Measurements from ENCODE around the gene ASS1.

ASS1 gene

GRCh38 chr9:130409246-130409645 lies 35.5 kb upstream of the ASS1 start:
- H3K4me3 Mint-ChIP-seq: no peak overlapping the region
- H3K27ac Mint-ChIP-seq: no peak overlapping the region
- no peaks in the 10 kb centered on the region for H3K36me3 Mint-ChIP-seq (ENCODE audit: low read depth)
- H3K27me3 Mint-ChIP-seq: peaks cover 6% of the 10 kb centered on the region
- intact Hi-C loops (cut with micrococcal nuclease): no loop called here
- H3K4me1 Mint-ChIP-seq (ENCODE audit: low read depth): no peaks in the 10 kb centered on the region
- no peaks in the 10 kb centered on the region for H3K9me3 Mint-ChIP-seq

- H3K9me3 Mint-ChIP-seq: no peaks in the 10 kb centered on the region
- H3K27ac Mint-ChIP-seq: no peak overlapping the region
- H3K4me1 Mint-ChIP-seq (ENCODE audit: low read depth): peaks cover 5% of the 10 kb centered on the region
- H3K27me3 Mint-ChIP-seq: peaks cover 8% of the 10 kb centered on the region
- no peaks in the 10 kb centered on the region for H3K36me3 Mint-ChIP-seq (ENCODE audit: low read depth)
- intact Hi-C loops (cut with micrococcal nuclease): no loop called here
- H3K4me3 Mint-ChIP-seq: no peak overlapping the region
Observed at GRCh38 chr9:130410443-130410842, 34.3 kb upstream of the ASS1 start.

- Mint-ChIP-seq H3K4me1 (ENCODE audit: low read depth) (peaks cover 5% of the 10 kb centered on the region), H3K4me3 (no peak overlapping the region), H3K27me3 (peaks cover 8% of the 10 kb centered on the region), H3K27ac (no peak overlapping the region), H3K9me3 (no peaks in the 10 kb centered on the region), H3K36me3 (ENCODE audit: low read depth) (no peaks in the 10 kb centered on the region)
- intact Hi-C loops (cut with micrococcal nuclease): no loop called here
Observed at GRCh38 chr9:130411566-130411915, 33.2 kb upstream of the ASS1 start.

- peaks cover 5% of the 10 kb centered on the region for H3K4me1 Mint-ChIP-seq (ENCODE audit: low read depth)
- intact Hi-C loops (cut with micrococcal nuclease): no loop called here
- H3K27ac Mint-ChIP-seq: no peak overlapping the region
- H3K4me3 Mint-ChIP-seq: no peak overlapping the region
- no peaks in the 10 kb centered on the region for H3K36me3 Mint-ChIP-seq (ENCODE audit: low read depth)
- H3K9me3 Mint-ChIP-seq: no peaks in the 10 kb centered on the region
- H3K27me3 Mint-ChIP-seq: peaks cover 8% of the 10 kb centered on the region
Observed at GRCh38 chr9:130414081-130414731, 30.6 kb upstream of the ASS1 start.

GRCh38 chr9:130414910-130415746 lies 29.6 kb upstream of the ASS1 start:
- Mint-ChIP-seq H3K4me1 (ENCODE audit: low read depth) (peaks cover 5% of the 10 kb centered on the region), H3K27me3 (peaks cover 8% of the 10 kb centered on the region), H3K9me3 (no peaks in the 10 kb centered on the region), H3K36me3 (ENCODE audit: low read depth) (no peaks in the 10 kb centered on the region), H3K27ac (no peak overlapping the region), H3K4me3 (no peak overlapping the region)
- intact Hi-C loops (cut with micrococcal nuclease): no loop called here

GRCh38 chr9:130417602-130418001 lies 27.2 kb upstream of the ASS1 start:
- H3K4me3 Mint-ChIP-seq: no peak overlapping the region
- no peak overlapping the region for H3K27ac Mint-ChIP-seq
- H3K27me3 Mint-ChIP-seq: peaks cover 11% of the 10 kb centered on the region
- intact Hi-C loops (cut with micrococcal nuclease): no loop called here
- H3K4me1 Mint-ChIP-seq (ENCODE audit: low read depth): peaks cover 5% of the 10 kb centered on the region
- H3K9me3 Mint-ChIP-seq: no peaks in the 10 kb centered on the region
- no peaks in the 10 kb centered on the region for H3K36me3 Mint-ChIP-seq (ENCODE audit: low read depth)

- Mint-ChIP-seq H3K27ac (no peak overlapping the region), H3K9me3 (no peaks in the 10 kb centered on the region), H3K36me3 (ENCODE audit: low read depth) (no peaks in the 10 kb centered on the region), H3K4me1 (ENCODE audit: low read depth) (peaks cover 5% of the 10 kb centered on the region), H3K27me3 (peaks cover 11% of the 10 kb centered on the region), H3K4me3 (no peak overlapping the region)
- intact Hi-C loops (cut with micrococcal nuclease): no loop called here
Observed at GRCh38 chr9:130418776-130419175, 26.0 kb upstream of the ASS1 start.

GRCh38 chr9:130419521-130420035 lies 25.2 kb upstream of the ASS1 start:
- H3K9me3 Mint-ChIP-seq: no peaks in the 10 kb centered on the region
- H3K4me1 Mint-ChIP-seq (ENCODE audit: low read depth): peaks cover 5% of the 10 kb centered on the region
- no peak overlapping the region for H3K4me3 Mint-ChIP-seq
- H3K27ac Mint-ChIP-seq: no peak overlapping the region
- no peaks in the 10 kb centered on the region for H3K36me3 Mint-ChIP-seq (ENCODE audit: low read depth)
- intact Hi-C loops (cut with micrococcal nuclease): no loop called here
- H3K27me3 Mint-ChIP-seq: peaks cover 7% of the 10 kb centered on the region

- H3K4me3 Mint-ChIP-seq: no peak overlapping the region
- intact Hi-C loops (cut with micrococcal nuclease): no loop called here
Observed at GRCh38 chr9:130421154-130421801, 23.5 kb upstream of the ASS1 start.

GRCh38 chr9:130421802-130422276 lies 22.9 kb upstream of the ASS1 start:
- no peaks in the 10 kb centered on the region for H3K36me3 Mint-ChIP-seq (ENCODE audit: low read depth)
- H3K27me3 Mint-ChIP-seq: peaks cover 5% of the 10 kb centered on the region
- H3K27ac Mint-ChIP-seq: no peak overlapping the region
- H3K9me3 Mint-ChIP-seq: no peaks in the 10 kb centered on the region
- H3K4me3 Mint-ChIP-seq: no peak overlapping the region
- no peaks in the 10 kb centered on the region for H3K4me1 Mint-ChIP-seq (ENCODE audit: low read depth)
- intact Hi-C loops (cut with micrococcal nuclease): no loop called here

More at GRCh38 chr9:130421154-130421801, 23.5 kb upstream of the ASS1 start:
- no peaks in the 10 kb centered on the region for H3K9me3 Mint-ChIP-seq
- no peaks in the 10 kb centered on the region for H3K36me3 Mint-ChIP-seq (ENCODE audit: low read depth)
- H3K4me1 Mint-ChIP-seq (ENCODE audit: low read depth): no peaks in the 10 kb centered on the region
- H3K27me3 Mint-ChIP-seq: peaks cover 5% of the 10 kb centered on the region
- no peak overlapping the region for H3K27ac Mint-ChIP-seq

GRCh38 chr9:130422546-130422945 lies 22.2 kb upstream of the ASS1 start:
- Mint-ChIP-seq H3K27me3 (peaks cover 5% of the 10 kb centered on the region), H3K9me3 (no peaks in the 10 kb centered on the region), H3K4me3 (no peak overlapping the region), H3K36me3 (ENCODE audit: low read depth) (no peaks in the 10 kb centered on the region), H3K4me1 (ENCODE audit: low read depth) (no peaks in the 10 kb centered on the region), H3K27ac (no peak overlapping the region)
- intact Hi-C loops (cut with micrococcal nuclease): no loop called here

GRCh38 chr9:130423272-130423671 lies 21.5 kb upstream of the ASS1 start:
- Mint-ChIP-seq H3K4me3 (no peak overlapping the region), H3K27ac (no peak overlapping the region), H3K4me1 (ENCODE audit: low read depth) (no peaks in the 10 kb centered on the region), H3K9me3 (no peaks in the 10 kb centered on the region), H3K27me3 (peaks cover 5% of the 10 kb centered on the region), H3K36me3 (ENCODE audit: low read depth) (no peaks in the 10 kb centered on the region)
- intact Hi-C loops (cut with micrococcal nuclease): no loop called here

GRCh38 chr9:130424595-130425454 lies 19.9 kb upstream of the ASS1 start:
- no peak overlapping the region for H3K27ac Mint-ChIP-seq
- peaks cover 6% of the 10 kb centered on the region for H3K27me3 Mint-ChIP-seq
- H3K9me3 Mint-ChIP-seq: peaks cover 4% of the 10 kb centered on the region
- no peaks in the 10 kb centered on the region for H3K4me1 Mint-ChIP-seq (ENCODE audit: low read depth)
- no peak overlapping the region for H3K4me3 Mint-ChIP-seq
- no peaks in the 10 kb centered on the region for H3K36me3 Mint-ChIP-seq (ENCODE audit: low read depth)
- intact Hi-C loops (cut with micrococcal nuclease): no loop called here
